Prostate gland (tissue), 2 donors: ENCODE results near the gene SCN5A.

Source experiments
- POLR2A ChIP-seq: fragments of 450-650 bp; IDR thresholded peaks from one replicate; pipeline ENCODE4 v1.6.1; 2016; ENCODE audit warnings: antibody characterized with exemption, mild to moderate bottlenecking
- POLR2AphosphoS5 ChIP-seq: sonication (generic); formaldehyde crosslinking; IDR thresholded peaks from one replicate; pipeline ENCODE4 v1.6.1; 2017; ENCODE audit warnings: antibody characterized with exemption
- TF ChIP-seq, protein P1 (sequence below), 4 experiments: fragments of 200-600 bp in 2 of 4; fragments of 450-650 bp in 2 of 4; sonication (generic) in 2 of 4; IDR thresholded peaks; 1 replicate in 3 of 4; 2 replicates in 1 of 4; pipeline ENCODE4 v1.5.1; 2016 to 2019; ENCODE audit warnings: antibody characterized with exemption in 4 of 4, mild to moderate bottlenecking in 2 of 4, moderate library complexity in 2 of 4

DNA sequence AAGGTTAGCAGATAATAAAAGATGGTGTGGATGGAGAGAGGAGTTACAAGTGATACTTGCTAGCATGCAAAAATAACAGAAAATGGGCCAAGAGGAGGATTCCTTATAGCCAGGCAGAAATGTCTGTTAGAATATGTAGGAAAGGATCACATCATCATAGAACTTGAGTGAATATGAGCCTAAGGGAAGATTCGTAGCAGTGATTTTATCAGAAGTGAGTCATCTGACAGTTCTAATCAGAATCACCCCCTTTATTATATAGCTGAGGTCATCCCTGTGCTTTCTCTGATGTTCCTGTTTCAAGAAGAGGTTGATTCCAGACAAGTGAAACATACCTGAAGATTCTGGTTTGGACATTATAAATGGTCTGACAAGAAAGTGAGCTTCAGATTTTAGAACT, 130.5 kb downstream of the SCN5A start:
- TF ChIP-seq, protein P1, sequence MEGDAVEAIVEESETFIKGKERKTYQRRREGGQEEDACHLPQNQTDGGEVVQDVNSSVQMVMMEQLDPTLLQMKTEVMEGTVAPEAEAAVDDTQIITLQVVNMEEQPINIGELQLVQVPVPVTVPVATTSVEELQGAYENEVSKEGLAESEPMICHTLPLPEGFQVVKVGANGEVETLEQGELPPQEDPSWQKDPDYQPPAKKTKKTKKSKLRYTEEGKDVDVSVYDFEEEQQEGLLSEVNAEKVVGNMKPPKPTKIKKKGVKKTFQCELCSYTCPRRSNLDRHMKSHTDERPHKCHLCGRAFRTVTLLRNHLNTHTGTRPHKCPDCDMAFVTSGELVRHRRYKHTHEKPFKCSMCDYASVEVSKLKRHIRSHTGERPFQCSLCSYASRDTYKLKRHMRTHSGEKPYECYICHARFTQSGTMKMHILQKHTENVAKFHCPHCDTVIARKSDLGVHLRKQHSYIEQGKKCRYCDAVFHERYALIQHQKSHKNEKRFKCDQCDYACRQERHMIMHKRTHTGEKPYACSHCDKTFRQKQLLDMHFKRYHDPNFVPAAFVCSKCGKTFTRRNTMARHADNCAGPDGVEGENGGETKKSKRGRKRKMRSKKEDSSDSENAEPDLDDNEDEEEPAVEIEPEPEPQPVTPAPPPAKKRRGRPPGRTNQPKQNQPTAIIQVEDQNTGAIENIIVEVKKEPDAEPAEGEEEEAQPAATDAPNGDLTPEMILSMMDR (IDR thresholded peaks at IDR 0.05): no peak
- TF ChIP-seq POLR2AphosphoS5 (no peak), POLR2A (no peak)
